HEK293 (cell line): ENCODE measurements around the gene PPT2.

Experiments used
- CTCF ChIP-seq: fragments of 450-650 bp; formaldehyde crosslinking; IDR thresholded peaks from 2 replicates; pipeline ENCODE4 v1.5.1; 2016; ENCODE audit warnings: missing biosample characterization, missing genetic modification characterization
- YY1 ChIP-seq: fragments of 450-650 bp; formaldehyde crosslinking; IDR thresholded peaks from 2 replicates; pipeline ENCODE4 v1.5.1; 2018; ENCODE audit warnings: missing biosample characterization, missing genetic modification characterization
- ZFP69B ChIP-seq: fragments of 450-650 bp; formaldehyde crosslinking; IDR thresholded peaks from 2 replicates; pipeline ENCODE4 v1.5.1; 2016; ENCODE audit warnings: missing biosample characterization, missing genetic modification characterization
- TF ChIP-seq, protein P1 (sequence below): fragments of 450-650 bp; formaldehyde crosslinking; IDR thresholded peaks from 2 replicates; pipeline ENCODE4 v1.5.1; 2016; ENCODE audit warnings: missing biosample characterization, missing genetic modification characterization

GRCh38 chr6:32109114-32109764 is 44.7 kb upstream of the PPT2 start, which contains the start of gene TNXB:
- no peak for TF ChIP-seq CTCF (tag by site-specific recombination)
- no peak for TF ChIP-seq ZFP69B
- TF ChIP-seq, protein P1, sequence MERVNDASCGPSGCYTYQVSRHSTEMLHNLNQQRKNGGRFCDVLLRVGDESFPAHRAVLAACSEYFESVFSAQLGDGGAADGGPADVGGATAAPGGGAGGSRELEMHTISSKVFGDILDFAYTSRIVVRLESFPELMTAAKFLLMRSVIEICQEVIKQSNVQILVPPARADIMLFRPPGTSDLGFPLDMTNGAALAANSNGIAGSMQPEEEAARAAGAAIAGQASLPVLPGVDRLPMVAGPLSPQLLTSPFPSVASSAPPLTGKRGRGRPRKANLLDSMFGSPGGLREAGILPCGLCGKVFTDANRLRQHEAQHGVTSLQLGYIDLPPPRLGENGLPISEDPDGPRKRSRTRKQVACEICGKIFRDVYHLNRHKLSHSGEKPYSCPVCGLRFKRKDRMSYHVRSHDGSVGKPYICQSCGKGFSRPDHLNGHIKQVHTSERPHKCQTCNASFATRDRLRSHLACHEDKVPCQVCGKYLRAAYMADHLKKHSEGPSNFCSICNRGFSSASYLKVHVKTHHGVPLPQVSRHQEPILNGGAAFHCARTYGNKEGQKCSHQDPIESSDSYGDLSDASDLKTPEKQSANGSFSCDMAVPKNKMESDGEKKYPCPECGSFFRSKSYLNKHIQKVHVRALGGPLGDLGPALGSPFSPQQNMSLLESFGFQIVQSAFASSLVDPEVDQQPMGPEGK (tag by site-specific recombination): no peak
- TF ChIP-seq YY1 (tag by site-specific recombination): no peak
